Kidney glomerular epithelial cell (primary cell): ENCODE measurements around the gene RHOT2.

Experiments used
- DNase-seq: peaks from one replicate; lab custom pipeline; 2025; lab: John Stamatoyannopoulos, UW

RHOT2 gene

GRCh38 chr16:715477-716199, 47.7 kb downstream of the RHOT2 start:
- DNase-seq: no peak

DNA sequence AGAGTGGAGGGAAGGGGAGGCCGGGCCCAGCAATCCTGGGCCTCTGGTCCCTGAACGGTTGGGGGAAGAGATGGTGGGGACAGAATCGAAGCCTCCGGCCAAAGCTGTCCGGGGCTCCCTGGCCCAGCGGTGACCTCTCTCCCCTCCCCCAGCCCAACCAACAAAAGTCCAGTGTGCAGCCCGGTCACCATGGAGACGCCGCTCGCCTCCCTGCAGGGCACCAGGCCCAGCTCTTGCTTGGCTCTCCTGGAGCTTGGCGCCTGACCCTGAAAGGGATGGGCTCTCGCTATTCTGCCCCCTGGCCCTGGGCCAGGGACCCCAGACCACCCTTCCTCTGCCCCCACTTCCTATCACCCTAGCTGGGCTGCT, 48.3 kb downstream of the RHOT2 start:
- no peak for DNase-seq

GRCh38 chr16:716768-717325, 48.9 kb downstream of the RHOT2 start:
- no peak for DNase-seq

- DNase-seq: no peak
Observed at GRCh38 chr16:717450-718245, 49.7 kb downstream of the RHOT2 start.

DNA sequence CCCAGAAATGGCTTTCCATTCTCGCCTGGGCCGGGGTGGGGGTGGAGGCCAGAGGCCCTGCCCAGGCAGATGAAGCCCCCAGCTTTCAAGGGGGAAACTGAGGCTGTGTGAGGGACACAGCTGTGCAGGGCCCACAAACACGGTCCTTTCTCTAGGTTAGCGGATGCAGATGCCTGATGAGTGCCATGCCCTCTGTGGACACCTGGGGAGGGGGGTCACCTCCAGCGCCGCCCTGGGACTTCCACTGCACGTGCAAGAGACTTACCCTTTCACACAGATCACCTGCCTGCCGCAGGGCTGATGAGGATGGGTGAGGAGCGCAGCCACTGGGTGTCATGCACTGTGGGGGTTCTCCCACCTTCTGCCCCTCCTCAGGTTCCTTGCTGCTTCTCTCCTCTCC, 50.5 kb downstream of the RHOT2 start:
- no peak for DNase-seq

DNA sequence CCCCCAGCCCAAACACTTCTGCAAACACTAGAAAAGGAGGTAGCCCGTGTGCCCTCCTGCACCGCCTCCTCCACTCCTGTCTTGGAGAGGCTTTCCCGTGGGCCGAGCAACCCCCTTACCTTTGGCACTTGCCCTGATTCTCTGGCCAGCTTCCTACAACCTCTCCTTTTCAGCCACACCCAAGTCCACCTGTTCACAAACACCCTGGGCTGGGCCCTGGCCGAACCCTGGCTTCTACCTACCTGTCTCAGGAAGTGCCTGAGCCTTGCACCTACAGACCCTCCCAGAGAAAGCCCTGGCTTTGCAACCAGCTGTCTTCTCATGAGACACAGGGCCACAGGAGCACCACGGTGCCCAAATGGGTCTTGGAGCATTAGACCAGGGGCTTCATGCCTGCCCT, 51.0 kb downstream of the RHOT2 start:
- no peak for DNase-seq

GRCh38 chr16:719815-720446, 52.0 kb downstream of the RHOT2 start:
- no peak for DNase-seq

- DNase-seq: peak; percentile 47
Observed at GRCh38 chr16:720447-720989, 52.6 kb downstream of the RHOT2 start.

DNA sequence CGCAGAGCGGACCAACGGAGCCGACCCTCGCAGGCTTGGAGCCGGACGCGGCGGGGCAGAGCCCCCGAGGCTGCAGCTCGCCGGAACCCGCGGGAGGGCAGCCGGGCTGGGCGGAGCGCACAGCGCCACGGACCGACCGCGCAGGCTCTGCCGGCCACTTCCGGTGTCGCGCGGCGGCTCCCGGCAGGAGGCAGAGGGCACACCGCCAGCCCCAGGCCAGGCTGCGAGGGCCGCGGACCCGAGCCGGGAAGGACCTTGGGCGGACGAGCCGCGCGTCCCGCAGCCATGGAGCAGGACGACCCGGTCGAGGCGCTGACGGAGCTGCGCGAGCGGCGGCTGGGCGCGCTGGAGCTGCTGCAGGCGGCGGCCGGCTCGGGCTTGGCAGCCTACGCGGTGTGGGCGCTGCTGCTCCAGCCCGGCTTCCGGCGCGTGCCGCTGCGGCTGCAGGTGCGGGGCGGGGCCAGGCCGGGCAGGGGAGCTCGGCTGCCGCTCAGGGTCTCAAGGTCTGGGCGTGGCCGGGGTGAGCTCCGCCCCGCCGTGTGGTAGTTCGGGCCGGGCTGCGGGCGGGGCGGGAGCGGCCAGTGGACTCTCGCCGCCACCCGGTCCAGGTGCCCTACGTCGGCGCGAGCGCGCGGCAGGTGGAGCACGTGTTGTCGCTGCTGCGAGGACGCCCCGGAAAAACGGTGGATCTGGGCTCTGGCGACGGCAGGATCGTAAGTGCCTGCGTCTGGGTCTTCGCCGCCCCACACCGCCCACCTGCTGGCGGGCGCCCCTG, 53.2 kb downstream of the RHOT2 start, which contains the start of gene ANTKMT:
Gene ANTKMT, plus strand, starts transcription at position 157 of the 775 bp plus-strand sequence. Its CDS starts 129 bp downstream, at position 286.
- peak; percentile 46 for DNase-seq

DNA sequence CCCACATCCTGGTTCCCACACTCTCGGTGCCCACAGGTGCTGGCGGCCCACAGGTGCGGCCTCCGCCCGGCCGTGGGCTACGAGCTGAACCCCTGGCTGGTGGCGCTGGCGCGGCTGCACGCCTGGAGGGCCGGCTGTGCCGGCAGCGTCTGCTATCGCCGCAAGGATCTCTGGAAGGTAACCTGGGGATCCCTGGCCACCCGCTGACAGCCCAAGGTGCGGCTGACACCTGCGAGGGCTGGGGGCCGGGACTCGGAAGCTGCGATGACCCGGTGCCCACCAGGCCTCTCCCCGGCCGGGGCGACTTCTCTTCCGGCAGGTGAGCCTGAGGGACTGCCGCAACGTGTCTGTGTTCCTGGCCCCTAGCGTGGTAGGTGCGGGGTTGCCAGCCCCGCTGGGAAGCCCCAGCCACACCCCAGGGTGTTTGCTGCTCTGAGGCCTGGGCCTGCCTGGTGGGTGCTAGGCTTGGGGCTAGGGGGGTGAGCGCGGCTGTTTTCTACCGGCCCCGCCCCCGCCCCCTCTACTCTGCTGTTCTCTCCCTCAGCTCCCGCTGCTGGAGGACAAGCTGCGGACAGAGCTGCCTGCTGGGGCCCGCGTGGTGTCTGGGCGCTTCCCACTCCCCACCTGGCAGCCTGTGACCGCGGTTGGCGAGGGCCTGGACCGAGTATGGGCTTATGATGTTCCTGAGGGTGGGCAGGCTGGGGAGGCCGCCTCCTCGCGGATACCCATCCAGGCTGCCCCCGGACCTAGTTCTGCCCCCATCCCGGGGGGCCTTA, 54.0 kb downstream of the RHOT2 start:
- DNase-seq: no peak

- no peak for DNase-seq
Observed at GRCh38 chr16:722835-723633, 55.1 kb downstream of the RHOT2 start.

- no peak for DNase-seq
Observed at GRCh38 chr16:723695-724094, 55.8 kb downstream of the RHOT2 start.
